GDM1 (cell line): ENCODE data around the gene CSPG5.

ENCODE experiments used
- DNase-seq: peaks from one replicate; lab custom pipeline; 2025; lab: John Stamatoyannopoulos, UW

The CSPG5 gene

DNA sequence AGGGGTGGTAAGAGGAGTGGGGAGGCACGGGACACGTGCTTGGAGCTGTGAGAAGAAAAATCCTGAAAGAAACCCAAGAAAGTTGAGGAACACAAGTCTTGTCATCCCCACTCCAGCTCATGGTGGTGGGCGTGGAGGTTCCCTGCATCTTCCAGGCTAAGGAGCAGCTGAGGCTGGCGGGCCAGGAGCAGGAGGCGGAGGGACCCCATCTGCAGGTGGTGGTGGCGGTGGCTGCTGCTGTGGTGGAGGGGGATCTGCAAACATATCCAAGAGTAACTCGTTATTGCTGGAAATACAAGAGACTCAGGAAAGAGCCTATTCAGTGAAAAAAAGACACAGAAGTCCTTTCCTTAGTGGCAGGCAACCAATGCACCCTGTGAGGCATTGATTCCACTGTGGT, 9.4 kb upstream of the CSPG5 start:
- DNase-seq = no peak

DNA sequence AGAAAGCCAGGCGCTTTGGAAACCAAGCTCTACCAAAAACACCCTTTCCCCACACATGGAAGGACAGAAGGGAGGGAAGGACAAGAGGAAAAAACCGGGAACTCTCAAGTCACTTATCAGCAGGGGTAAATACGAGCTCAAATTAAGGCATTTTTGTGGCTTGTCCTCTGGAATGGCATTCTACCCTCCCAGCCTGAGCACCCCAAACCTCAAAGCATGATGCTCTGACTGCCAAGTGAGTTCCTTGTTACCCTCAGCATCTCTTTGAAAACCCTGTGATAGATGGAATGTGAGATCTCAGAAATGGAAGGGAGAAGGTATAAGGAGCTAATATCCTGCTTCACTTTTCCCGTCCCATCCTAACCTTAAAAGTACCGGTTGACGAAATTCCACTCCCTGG, 8.1 kb upstream of the CSPG5 start:
- DNase-seq = no peak

DNA sequence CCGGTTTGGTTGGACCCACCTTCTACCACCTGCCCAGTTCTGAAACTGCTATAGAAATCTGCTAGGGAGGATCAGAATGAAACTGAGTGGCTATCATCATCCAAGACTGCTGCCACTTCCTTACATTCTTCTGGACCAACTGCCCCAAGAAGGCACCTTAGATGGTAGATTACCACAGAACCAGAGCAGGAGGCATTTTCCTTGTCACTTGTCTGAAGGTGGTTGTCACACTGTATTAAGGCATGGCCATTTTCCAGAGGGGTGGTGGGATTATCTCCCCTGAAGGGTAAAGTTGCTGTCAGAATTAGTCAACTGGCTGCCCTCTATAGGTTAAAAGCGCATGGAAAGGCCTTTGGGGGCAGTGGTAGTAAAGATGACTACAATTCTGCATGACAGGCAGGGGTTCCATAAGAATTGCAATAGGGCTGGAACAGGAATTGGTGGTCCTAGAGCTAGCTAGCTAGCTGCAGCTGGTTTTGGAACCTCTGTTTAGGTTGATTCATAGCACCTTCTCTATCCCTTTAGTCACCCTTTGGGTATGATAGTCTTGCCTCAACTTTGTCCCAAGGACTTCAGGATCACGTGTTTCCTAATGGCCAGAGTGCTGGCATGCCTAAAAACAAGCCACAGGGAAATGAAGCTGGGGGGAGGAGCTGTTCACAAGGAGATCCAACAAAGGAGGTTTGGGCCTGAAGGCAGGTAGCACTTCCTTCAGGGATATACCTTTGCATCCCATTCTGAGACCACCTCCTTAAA, 4.8 kb upstream of the CSPG5 start:
- no peak for DNase-seq

DNA sequence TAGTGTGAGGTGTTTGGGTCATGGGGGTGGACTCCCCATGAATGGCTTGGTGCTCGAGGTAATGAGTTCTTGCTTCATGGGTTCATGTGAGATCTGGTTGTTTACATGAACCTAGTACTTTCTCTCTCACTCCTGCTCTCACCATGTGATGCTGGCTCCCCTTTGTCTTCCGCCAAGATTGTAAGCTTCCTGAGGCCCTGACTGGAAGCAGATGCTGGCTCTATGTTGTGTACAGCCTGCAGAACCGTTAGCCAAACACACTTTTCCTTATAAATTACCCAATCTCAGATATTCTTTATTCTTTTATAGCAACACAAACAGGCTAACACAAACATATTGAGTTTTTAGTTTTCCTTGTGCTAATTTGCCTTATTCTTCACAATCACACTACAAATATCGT, 3.2 kb upstream of the CSPG5 start:
- DNase-seq = no peak

DNA sequence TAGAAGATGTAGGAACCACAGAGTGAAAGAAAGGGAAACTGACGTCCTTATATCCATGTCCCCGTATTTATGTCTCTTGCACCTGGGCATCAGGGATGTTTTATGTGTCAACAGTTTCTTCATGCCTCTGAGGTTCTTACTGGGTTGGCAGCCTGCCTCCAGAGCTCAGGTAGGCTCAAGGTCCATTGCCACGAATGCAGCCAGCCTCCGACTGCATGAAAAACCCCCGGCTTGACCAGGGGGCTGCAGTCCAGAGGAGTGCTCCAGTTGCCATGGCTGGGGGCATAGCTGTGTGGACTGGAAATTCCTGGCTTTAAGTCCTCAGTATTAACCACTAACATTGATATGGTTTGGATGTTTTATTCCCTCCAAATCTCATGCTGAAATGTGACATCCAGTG, 2.8 kb upstream of the CSPG5 start:
- DNase-seq = no peak

DNA sequence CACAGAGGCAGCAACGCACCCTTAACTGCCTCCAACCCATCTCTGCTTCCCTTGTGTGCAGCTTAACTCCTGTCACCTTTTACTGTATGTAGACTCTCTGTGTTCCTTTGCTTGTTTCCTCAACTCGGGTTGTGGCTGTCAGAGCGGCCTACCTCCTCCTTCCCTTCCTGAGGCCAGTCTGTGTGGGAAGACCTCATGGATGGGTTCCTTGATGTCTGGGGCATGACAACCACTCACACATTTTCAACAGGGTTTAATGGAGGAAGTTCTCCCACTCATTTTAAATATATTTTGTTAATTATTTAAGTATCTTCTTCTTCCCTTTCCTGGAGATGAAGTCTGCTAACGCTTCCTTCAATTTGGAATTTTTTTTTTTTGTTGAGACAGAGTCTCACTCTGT, 1.8 kb upstream of the CSPG5 start:
- no peak for DNase-seq

DNA sequence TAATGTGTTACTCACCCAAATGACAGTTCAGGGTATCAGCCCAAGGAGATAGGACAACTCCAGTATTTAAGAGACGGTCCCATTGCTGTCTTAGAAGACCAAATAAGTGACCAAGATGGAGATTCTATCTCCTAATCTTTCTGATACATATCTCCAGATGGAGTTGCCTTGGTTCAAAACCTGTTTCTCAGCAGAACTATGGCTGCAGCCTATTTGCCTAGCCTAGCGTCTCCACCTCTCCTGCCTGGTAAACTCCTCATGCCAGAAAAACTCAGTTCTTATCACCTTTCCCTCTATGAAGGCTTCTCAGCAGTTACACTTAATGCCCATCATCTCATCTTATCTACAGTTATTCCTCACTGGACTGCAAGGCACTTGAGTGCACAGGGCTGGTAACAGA, 1.2 kb upstream of the CSPG5 start:
- no peak for DNase-seq

DNA sequence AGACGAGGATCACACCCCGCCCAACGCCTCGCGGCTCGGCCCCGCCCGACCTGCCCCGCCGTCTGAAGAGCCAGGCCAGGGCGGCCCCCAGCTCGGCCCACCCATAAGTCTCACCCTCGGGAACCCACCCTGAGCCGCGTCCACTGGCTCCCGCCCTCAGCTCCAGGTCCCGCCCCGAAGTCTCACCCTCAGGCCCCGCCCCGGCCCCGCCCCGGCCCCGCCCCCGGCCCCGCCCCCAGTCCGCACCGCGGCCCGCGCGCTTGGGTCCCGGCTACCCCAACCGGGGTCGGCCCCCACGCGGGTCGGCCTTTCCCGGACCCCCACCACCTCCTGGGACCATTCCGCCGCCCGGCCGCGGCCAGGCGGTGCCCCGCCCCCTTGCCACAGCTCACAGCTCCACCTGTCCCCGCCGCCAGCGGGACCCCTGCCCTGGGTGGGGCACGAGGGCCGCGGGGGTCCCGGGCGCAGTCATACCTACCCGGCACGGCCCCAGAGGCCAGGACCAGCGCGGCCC, 489 bp downstream of the CSPG5 start:
- no peak for DNase-seq

DNA sequence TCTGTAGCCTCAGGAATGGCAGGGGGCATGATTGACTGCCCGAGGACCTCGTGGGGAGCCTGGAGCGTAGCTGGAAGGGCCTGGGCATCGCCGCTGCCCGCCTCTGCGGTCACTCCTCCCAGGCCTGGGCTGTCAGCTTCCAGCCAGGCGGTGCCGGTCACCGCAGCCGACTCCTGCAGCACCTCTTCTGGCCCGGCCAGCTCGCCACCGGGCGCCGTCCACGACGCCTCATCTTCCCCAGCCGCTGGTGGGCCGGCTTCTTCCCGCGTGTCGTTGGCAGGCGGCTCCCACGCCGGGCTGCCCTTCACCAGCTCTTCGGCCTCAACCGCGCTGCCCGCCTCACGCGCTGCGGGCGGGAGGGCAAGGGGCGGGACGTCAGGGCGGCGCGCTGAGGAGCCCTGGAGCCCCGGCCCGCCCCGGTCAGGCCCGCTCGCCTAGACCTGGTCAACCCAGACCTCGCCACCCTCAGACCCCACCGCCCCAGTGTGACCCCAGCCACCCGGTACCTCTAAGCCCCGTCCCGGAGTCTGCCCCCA, 1.0 kb downstream of the CSPG5 start:
- no peak for DNase-seq

DNA sequence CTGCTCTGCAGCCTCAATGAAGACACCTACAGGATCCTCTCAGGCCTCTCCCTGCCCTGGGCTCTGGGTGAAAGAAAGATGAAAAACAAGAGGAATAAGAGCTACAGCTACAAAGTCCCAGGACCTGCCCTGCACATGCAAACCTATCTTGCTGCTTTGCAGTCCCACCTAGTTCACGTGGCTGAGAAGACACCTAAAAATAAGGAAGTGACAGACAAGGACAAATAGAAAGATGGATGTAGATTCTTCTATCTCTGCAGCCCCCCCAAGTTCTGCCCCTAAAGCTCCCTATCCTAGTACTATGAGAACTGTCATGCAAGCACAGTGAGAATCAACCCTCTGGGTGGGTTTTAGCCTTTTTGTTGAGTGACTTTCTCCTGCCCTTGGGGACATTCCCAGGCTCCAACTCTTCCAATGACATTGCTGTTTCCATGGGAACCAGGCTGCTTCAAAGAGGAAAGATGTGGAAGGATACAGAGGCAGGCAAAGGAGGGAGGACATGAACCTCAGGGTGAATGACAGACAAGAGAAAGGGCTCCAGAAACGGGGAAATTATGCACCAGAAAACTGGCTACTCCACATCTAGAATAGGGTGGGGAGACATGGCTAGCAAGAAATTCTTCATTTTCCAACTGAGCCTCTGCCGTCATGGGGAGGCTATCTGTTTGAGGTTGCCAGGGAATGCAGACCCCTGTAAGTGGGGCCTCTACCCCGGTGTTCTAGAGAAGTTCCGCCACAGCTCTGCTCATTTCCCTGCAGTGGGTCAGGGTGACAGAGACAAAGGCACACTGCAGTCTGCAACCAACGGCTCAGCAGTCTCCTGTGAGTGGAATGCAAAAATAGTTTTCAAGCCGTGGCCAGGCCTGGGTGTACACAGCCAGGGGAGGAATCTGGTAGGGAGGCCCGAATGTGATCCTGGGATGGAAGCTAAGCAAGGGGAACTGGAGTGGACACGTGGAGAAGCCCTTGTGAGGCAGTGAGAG, 5.2 kb downstream of the CSPG5 start:
- no peak for DNase-seq

DNA sequence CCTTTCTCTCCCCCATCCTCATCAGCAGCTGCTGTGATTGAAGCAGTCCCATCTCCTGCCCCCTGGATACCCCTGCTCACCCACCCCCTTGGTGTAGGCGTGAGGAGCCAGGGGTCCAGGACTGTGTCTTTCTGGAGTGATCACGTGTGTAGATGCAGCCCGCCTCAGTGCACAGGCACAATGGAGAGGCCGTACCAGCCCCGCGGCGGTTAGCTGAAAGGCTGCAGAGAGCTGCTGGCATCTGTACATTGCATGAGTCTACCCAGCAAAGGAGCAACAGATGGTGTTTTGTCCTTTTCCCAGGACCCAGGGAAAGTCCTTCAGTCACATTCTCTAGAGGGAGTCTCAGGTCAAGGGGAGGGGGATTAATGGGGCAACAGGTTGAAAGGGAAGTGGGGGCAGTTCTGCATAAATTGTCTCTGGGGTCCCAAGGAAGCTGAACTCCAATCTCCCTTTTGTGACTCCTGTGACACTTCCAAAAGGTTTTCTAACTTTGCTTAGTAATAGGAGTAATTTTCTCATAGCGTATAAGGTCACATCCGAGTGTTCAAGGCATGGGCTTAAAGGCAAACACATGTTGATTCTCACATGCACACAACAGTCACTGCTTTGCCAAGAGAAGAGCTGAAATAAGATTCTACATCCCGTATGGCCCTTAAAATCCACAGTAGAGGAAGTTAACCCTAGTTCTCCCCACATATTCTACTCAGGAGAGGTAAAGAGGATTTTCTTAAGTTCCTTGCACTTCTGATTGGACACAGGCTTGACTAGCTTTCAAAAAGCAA, 7.1 kb downstream of the CSPG5 start:
- DNase-seq = no peak

DNA sequence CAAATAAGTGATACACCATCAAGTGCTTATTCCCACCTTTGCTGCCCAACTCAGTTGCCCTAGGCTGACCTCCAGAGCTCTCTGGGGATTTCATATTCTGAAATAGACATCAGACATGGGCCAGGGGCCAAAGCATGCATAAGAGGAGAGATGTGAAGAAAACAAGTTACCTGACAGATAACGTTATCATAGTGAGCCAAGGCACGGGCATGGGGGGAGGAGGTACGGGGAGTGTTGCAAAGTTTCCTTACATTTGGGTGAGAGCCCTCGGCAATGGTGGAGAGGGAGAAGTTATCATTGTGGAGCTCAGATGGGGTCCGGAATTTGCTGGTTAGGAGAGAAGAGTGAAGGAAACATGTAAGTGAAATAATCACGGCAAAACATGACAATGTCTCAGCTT, 9.8 kb downstream of the CSPG5 start:
- no peak for DNase-seq

DNA sequence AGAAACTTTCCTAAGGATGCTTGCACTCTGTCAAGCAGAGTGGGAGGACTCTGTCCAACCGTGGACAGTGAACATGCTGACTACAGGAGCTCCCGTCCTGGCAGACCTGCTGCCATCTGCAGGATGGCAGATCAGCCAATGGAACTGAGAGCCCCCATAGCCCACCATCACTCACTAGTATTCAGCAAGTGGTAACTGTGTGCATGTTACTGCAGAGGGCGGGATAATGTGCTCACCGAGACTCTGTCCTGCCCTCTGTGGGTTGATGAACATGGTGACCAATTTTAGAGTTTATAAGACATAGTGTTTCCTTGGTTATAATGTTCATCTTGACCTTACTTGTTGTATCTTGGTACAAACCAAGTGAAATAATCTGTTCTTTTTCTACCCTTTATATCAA, 11.5 kb downstream of the CSPG5 start:
- DNase-seq = no peak

DNA sequence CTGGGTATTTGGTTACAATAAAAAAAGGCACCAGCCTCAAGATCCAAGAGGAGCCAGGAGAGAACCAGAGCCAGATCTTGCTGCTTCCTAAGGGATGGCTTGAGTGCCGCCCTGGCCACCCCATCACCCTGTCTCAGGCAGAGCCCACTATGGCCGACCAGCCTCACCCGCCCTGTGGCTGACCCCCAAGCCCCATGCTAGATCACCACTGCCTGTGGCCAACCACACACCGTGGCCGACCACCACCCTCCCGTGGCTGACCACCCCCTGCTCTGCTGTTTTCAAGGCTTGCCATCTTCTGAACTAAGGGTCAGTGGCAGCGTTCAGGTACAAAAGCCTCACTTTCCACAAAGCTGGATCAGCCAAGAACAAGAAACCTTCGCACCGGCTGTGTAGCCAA, 12.0 kb downstream of the CSPG5 start:
- DNase-seq = no peak

DNA sequence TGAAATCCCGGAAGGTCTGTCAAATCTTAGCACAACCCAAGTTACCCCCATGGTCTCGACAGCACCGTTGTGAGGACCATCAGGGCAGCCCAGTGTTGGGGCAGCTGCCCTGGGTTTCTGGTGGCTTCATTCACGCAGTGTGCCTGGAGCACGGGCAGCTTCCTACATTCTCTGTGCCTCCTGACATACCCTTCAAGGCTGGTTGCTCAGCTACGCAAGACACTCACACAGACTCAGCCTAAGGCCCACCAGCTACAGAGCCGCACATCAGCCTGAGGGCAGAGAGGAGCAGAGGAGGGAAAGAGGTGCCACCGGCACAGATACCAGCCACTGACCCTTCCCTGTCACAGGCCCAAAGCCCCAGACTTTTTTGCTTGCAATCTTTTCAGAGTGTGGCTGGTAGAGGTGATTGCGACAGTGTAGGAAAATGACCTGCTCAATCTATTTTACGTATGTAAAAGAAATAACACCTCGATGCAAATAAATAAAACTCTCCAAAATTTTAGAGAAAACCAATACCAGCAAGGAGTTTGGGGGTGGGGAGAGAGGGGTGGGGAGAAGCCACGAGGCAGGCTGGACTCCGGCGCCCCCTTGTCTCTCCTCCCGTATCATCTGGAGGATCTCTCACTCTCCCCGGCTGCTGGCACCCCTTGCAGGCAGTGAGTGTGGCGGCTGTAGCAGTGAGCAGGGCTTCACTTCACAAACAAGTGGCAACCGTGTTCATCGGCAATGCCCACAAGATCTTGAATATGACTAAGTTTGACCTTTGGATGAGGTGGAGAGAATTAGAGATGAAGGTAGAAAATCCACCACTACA, 12.7 kb downstream of the CSPG5 start:
- no peak for DNase-seq

DNA sequence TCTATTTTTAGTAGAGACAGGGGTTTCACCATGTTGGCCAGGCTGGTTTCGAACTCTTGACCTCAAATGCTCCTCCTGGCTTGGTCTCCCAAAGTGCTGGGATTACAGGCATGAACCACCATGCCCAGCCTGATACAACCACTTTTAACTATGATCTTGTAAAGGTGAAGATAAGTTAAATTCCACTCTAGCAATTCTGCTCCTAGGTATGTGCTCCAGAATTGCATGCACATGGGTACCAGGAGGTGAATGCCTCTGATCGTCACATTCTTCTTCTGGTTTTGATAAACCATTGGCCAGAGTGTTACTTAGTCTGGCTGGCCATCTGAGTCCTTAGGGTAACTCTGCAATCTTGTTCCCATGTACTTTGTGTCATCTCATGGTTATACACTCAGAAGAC, 22.3 kb downstream of the CSPG5 start:
- DNase-seq = no peak

DNA sequence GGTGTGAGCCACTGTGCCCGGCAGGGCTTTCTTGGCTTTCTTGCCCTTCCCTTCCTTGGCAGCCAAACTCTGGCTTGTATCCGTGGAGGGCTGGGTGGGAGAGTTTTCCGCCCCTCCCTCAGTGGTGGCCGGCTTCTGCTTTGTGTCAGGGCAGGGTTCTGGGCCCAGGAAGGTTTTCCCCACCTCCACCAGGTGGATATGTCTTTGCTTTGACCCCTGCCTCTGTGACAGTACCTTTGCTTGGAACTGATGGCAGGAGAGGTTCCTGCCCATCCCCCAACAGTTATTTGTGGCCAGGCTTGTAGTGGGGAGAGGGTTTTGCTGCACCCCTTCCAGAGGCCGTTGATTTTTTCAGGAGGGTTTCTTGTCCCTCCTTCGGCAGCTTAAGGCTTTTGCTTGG, 24.3 kb downstream of the CSPG5 start:
- no peak for DNase-seq

DNA sequence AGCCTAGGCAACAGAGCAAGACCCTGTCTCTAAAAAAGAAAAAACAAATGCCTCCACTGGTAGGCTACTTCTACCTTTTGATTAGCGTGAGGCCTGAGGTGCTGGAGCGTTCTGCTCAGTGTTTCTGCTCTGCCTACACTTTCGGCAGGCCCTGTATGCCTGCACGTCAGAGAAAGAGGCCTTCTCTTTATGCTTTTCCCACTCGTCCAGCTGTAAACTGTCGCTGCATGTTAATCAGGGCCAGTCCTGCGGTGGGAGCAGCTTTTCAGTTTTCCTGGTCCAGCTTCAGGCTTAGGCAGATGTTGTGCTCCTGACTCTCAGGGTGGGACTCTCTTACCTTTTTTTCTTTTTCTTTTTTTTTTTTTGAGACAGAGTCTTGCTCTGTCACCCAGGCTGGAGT, 25.3 kb downstream of the CSPG5 start:
- no peak for DNase-seq

DNA sequence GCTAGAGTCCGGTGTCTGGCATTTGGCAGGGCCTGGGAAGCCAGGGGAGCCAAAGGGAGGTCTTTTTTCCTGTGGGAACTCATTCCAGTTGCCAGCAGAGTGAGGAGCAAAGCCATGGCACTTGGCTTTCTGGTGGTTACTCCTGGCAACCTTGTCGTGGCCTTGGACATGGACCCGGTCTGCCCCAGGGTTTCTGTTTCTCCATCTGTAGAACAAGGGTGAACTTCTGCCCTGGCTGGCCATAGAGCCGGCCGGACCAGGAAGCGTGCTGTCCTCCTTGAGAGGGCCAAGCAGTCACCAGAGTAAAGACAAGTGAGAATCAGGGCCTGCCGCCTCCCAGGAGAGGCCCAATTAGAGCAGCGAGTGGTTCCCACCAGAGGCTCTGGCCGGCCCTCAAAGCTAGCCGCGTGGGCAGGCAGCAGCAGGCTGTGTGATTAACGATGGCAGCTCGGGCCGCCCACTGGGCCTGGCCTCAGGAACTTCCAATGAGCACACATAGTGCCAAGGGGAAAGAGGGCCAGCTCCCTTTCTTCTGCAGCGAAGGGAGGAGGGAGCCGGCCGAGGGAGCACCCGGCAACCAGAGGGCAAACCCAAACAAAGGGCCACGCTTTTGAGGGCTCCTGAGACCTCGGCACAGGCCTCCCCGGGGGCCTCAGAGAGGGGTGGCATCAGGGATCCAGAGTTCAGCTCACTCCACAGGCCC, 36.0 kb downstream of the CSPG5 start:
- DNase-seq = no peak

DNA sequence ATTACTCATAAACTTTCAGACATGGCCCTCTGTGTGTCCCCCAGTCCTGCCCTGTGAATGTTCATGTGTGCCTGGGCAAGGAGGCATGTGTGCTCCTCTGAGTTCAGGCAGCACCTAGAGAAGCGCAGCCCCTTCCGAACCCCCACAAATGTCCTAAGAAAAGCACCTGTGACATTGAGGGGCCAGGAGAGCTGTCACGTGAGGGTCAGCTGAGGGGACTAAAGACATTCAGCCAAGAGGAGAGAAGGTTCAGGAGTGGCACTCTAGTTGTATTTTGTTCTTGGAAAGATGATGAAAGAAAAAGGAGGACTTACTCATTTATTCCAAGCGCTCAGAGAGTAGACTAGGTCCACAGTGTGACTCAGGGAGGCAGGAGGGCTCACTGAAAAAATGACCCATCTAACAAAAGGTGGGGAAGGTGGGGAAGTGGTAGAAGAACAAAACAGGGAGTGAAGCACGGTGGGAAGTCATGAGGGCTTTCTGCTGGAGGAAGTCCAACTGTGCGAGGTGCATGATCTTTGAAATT, 37.0 kb downstream of the CSPG5 start:
- DNase-seq = no peak
